ENCODE data around the gene EVL. TPM values are rescaled to one million over a fixed set of nuclear protein-coding genes. Genes with fewer than 3 reads are reported as not detected.

Gene EVL
- total and polyA plus RNA-seq, 2 donors from 2014 or later: 54.8 to 84.1 TPM

DNA sequence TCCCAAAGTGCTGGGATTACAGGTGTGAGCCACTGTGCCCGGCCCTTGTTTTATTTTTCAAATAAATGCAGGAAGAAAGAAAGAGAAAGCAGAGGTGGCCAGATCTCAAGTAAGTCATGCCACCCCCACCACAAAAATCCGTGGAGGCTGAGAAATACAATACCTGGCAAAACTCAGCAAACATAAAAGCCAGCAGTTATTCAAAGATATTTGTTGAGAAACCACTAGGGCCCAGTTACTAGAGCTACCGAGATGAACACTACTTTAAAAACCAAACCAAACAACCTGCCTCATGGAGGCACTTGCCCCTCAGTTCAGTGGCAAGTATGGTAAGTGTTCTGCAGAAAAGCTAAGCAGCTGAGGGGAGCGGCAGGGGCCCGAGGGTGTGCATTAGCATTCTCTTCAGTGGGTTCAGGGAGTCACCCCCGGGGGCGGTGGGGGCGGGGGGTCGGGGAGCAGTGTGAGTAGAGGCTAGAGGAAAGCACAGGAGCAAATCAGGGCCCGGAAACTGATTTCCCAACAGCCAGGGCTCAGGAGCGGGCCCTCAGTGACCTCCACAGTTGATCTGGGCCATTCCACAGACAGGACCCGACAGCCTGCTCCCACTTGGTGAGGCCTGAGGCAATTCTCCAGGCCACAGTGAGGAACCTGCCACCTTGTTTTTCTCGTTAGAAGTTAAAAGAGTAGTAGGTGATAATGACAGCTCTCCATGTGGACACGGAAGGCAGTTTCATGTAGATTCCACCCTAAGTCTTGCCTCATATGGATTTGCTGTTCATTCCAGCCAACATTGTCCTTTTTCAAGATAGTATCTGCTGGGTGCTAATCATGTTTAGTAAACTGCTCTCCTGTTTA, 8.6 kb downstream of the EVL start:
- FAIRE-seq: no peak
- H3K27me3 ChIP-seq (ENCODE audit: control insufficient read depth, insufficient read depth, low read length): no peaks in the 10 kb centered on the region

GRCh38 chr14:100074431-100075100, 9.3 kb downstream of the EVL start:
- no peak for TF ChIP-seq CTCF (IDR thresholded peaks at IDR 0.05; ENCODE audit: borderline replicate concordance, extremely low read depth, insufficient read depth)
- no peaks in the 10 kb centered on the region for H3K36me3 ChIP-seq (ENCODE audit: control insufficient read depth in 2 of 3, insufficient read depth in 3 of 3, low read length in 3 of 3)
- no peak for FAIRE-seq
- no peak for DNase-seq
- no peaks in the 10 kb centered on the region for H3K27me3 ChIP-seq (ENCODE audit: control insufficient read depth, insufficient read depth, low read length)
- no peak overlapping the region for H3K4me3 ChIP-seq (ENCODE audit: low read length in 3 of 3)
- no peaks in the 10 kb centered on the region for H3K9me3 ChIP-seq (ENCODE audit: control insufficient read depth in 2 of 3, insufficient read depth in 1 of 3, low read length in 3 of 3)
- intact Hi-C loops (cut with DNase I): no loop called here
- H3K4me1 ChIP-seq (ENCODE audit: control insufficient read depth in 2 of 3, insufficient read depth in 2 of 3, low read depth in 1 of 3, low read length in 3 of 3): peaks cover 0 to 15% (median 0%) of the 10 kb centered on the region in 3 donors
- H3K9ac ChIP-seq (ENCODE audit: low read length in 3 of 3): no peak overlapping the region
- no peak overlapping the region for H3K27ac ChIP-seq (ENCODE audit: low read depth in 2 of 2, low read length in 2 of 2)

More for the DNA sequence above, 8.6 kb downstream of the EVL start:
- no peak for DNase-seq
- no peak overlapping the region for H3K9ac ChIP-seq (ENCODE audit: low read length in 3 of 3)
- no peaks in the 10 kb centered on the region for H3K36me3 ChIP-seq (ENCODE audit: control insufficient read depth in 2 of 3, insufficient read depth in 3 of 3, low read length in 3 of 3)
- no peak overlapping the region for H3K27ac ChIP-seq (ENCODE audit: low read depth in 2 of 2, low read length in 2 of 2)
- intact Hi-C loops (cut with DNase I): no loop called here
- TF ChIP-seq CTCF (IDR thresholded peaks at IDR 0.05; ENCODE audit: borderline replicate concordance, extremely low read depth, insufficient read depth): no peak
- H3K4me3 ChIP-seq (ENCODE audit: low read length in 3 of 3): no peak overlapping the region
- peaks cover 0 to 9% (median 0%) of the 10 kb centered on the region in 3 donors for H3K4me1 ChIP-seq (ENCODE audit: control insufficient read depth in 2 of 3, insufficient read depth in 2 of 3, low read depth in 1 of 3, low read length in 3 of 3)
- H3K9me3 ChIP-seq (ENCODE audit: control insufficient read depth in 2 of 3, insufficient read depth in 1 of 3, low read length in 3 of 3): no peaks in the 10 kb centered on the region

GRCh38 chr14:100075681-100076080, 10.5 kb downstream of the EVL start:
- no peak for TF ChIP-seq CTCF (IDR thresholded peaks at IDR 0.05; ENCODE audit: borderline replicate concordance, extremely low read depth, insufficient read depth)
- Histone ChIP-seq H3K27ac (ENCODE audit: low read depth in 2 of 2, low read length in 2 of 2) (no peak overlapping the region), H3K4me1 (ENCODE audit: control insufficient read depth in 2 of 3, insufficient read depth in 2 of 3, low read depth in 1 of 3, low read length in 3 of 3) (peaks cover 0 to 15% (median 0%) of the 10 kb centered on the region in 3 donors), H3K4me3 (ENCODE audit: low read length in 3 of 3) (no peak overlapping the region), H3K36me3 (ENCODE audit: control insufficient read depth in 2 of 3, insufficient read depth in 3 of 3, low read length in 3 of 3) (no peaks in the 10 kb centered on the region), H3K9ac (ENCODE audit: low read length in 3 of 3) (no peak overlapping the region), H3K27me3 (ENCODE audit: control insufficient read depth, insufficient read depth, low read length) (no peaks in the 10 kb centered on the region), H3K9me3 (ENCODE audit: control insufficient read depth in 2 of 3, insufficient read depth in 1 of 3, low read length in 3 of 3) (no peaks in the 10 kb centered on the region)
- FAIRE-seq (no peak), DNase-seq (no peak)
- intact Hi-C loops (cut with DNase I): no loop called here
